Measurements from ENCODE around the gene TSPAN15. TPM values are rescaled to one million over a fixed set of nuclear protein-coding genes. Genes with fewer than 3 reads are reported as not detected.

The TSPAN15 gene
- total RNA-seq, 4 donors from 2014 or later = 97.7 to 152 (median 148) TPM

- Histone ChIP-seq H3K36me3 (no peaks in the 10 kb centered on the region), H3K4me3 (no peak overlapping the region), H3K9me3 (no peaks in the 10 kb centered on the region), H3K27me3 (no peaks in the 10 kb centered on the region), H3K4me1 (peaks cover under 1 to 14% (median 6%) of the 10 kb centered on the region in 4 donors), H3K27ac (no peak overlapping the region)
- WGBS, 2 donors (ENCODE audit: low coverage in 1 of 2) = 86 to 96% methylated on average over 1 to 4 of the region's 4 CpGs
- intact Hi-C loops (cut with DNase I; ENCODE audit: low total_unique reads) (no loop called here), in situ Hi-C loops (cut with MboI; ENCODE audit: low pct_ligation_motif_present in 1 of 4, low pct_unique_long_range_greater_than_20kb in 1 of 4, low sequenced_read_pairs in 3 of 4) (loop anchor here (5.0 to 25.0 kb wide), 5 partner anchors 80 to 265 kb away; partner anchors contain the start of genes TACR2 (in 2 of the 4) and FAM241B (in 1 of the 4))
- DNase-seq = no peak
- TF ChIP-seq POLR2AphosphoS5 (IDR thresholded peaks at IDR 0.05) (no peak), POLR2A (IDR thresholded peaks at IDR 0.05) (no peak), CTCF (IDR thresholded peaks at IDR 0.05) (no peak), EP300 (IDR thresholded peaks at IDR 0.05; ENCODE audit: low read depth) (no peak)
These were observed 51.3 kb downstream of the TSPAN15 start for GRCh38 chr10:69502589-69502988.

- Histone ChIP-seq H3K4me1 (peaks cover 3 to 14% (median 10%) of the 10 kb centered on the region in 4 donors), H3K4me3 (no peak overlapping the region), H3K9me3 (no peaks in the 10 kb centered on the region), H3K27me3 (no peaks in the 10 kb centered on the region), H3K27ac (no peak overlapping the region), H3K36me3 (no peaks in the 10 kb centered on the region)
- no peak for TF ChIP-seq POLR2A (IDR thresholded peaks at IDR 0.05)
- TF ChIP-seq EP300 (IDR thresholded peaks at IDR 0.05; ENCODE audit: low read depth) = no peak
- TF ChIP-seq POLR2AphosphoS5 (IDR thresholded peaks at IDR 0.05) = no peak
- TF ChIP-seq CTCF (IDR thresholded peaks at IDR 0.05) = no peak
- intact Hi-C loops (cut with DNase I; ENCODE audit: low total_unique reads) = no loop called here
- no peak for DNase-seq
- in situ Hi-C loops (cut with MboI; ENCODE audit: low pct_ligation_motif_present in 1 of 4, low pct_unique_long_range_greater_than_20kb in 1 of 4, low sequenced_read_pairs in 3 of 4) = loop anchor here (5.0 to 25.0 kb wide), 5 partner anchors 81 to 266 kb away; partner anchors contain the start of genes TACR2 (in 2 of the 4) and FAM241B (in 1 of the 4)
- 80% methylated on average over 18 of the region's 18 CpGs; no CpG with 5 or more reads in 1 of the 2 donors for WGBS, 2 donors (ENCODE audit: low coverage in 1 of 2)
These were observed 52.0 kb downstream of the TSPAN15 start for GRCh38 chr10:69503001-69503895.

GRCh38 chr10:69503896-69504265, 52.6 kb downstream of the TSPAN15 start:
- WGBS, 2 donors (ENCODE audit: low coverage in 1 of 2) = 84% methylated on average over 11 of the region's 11 CpGs; no CpG with 5 or more reads in 1 of the 2 donors
- intact Hi-C loops (cut with DNase I; ENCODE audit: low total_unique reads) (no loop called here), in situ Hi-C loops (cut with MboI; ENCODE audit: low pct_ligation_motif_present in 1 of 4, low pct_unique_long_range_greater_than_20kb in 1 of 4, low sequenced_read_pairs in 3 of 4) (loop anchor here (5.0 to 25.0 kb wide), 5 partner anchors 82 to 267 kb away; partner anchors contain the start of genes TACR2 (in 2 of the 4) and FAM241B (in 1 of the 4))
- no peak for DNase-seq
- Histone ChIP-seq H3K9me3 (no peaks in the 10 kb centered on the region), H3K27me3 (no peaks in the 10 kb centered on the region), H3K4me1 (peaks cover 3 to 12% (median 9%) of the 10 kb centered on the region in 4 donors), H3K4me3 (no peak overlapping the region), H3K27ac (no peak overlapping the region), H3K36me3 (no peaks in the 10 kb centered on the region)
- no peak for TF ChIP-seq POLR2AphosphoS5 (IDR thresholded peaks at IDR 0.05)
- no peak for TF ChIP-seq CTCF (IDR thresholded peaks at IDR 0.05)
- TF ChIP-seq EP300 (IDR thresholded peaks at IDR 0.05; ENCODE audit: low read depth) = no peak
- no peak for TF ChIP-seq POLR2A (IDR thresholded peaks at IDR 0.05)

- Histone ChIP-seq H3K9me3 (no peaks in the 10 kb centered on the region), H3K4me3 (no peak overlapping the region), H3K27me3 (no peaks in the 10 kb centered on the region), H3K36me3 (no peaks in the 10 kb centered on the region), H3K27ac (no peak overlapping the region), H3K4me1 (peaks cover 3 to 12% (median 8%) of the 10 kb centered on the region in 4 donors)
- WGBS, 2 donors (ENCODE audit: low coverage in 1 of 2) = 92% methylated on average over 6 of the region's 6 CpGs; no CpG with 5 or more reads in 1 of the 2 donors
- intact Hi-C loops (cut with DNase I; ENCODE audit: low total_unique reads) (no loop called here), in situ Hi-C loops (cut with MboI; ENCODE audit: low pct_ligation_motif_present in 1 of 4, low pct_unique_long_range_greater_than_20kb in 1 of 4, low sequenced_read_pairs in 3 of 4) (loop anchor here (5.0 to 25.0 kb wide), 6 partner anchors 77 to 267 kb away; partner anchors contain the start of genes TACR2 (in 2 of the 4) and FAM241B (in 1 of the 4))
- DNase-seq = no peak
- TF ChIP-seq POLR2AphosphoS5 (IDR thresholded peaks at IDR 0.05) (no peak), POLR2A (IDR thresholded peaks at IDR 0.05) (no peak), EP300 (IDR thresholded peaks at IDR 0.05; ENCODE audit: low read depth) (no peak), CTCF (IDR thresholded peaks at IDR 0.05) (no peak)
These were observed 53.4 kb downstream of the TSPAN15 start for GRCh38 chr10:69504576-69505250.
